Measurements from ENCODE around the gene IDUA. TPM values are rescaled to one million over a fixed set of nuclear protein-coding genes. Genes with fewer than 3 reads are reported as not detected.
A peak's percentile ranks its signal among the peaks of the same experiment; 100 is the strongest.
"Not testable (repeated sequence)": the region's sequence is repeated elsewhere in the genome, so short reads cannot be mapped to it uniquely, and the experiment has no call there.

IDUA gene
- total and polyA plus RNA-seq, 4 experiments from 2014 or later: 5.0 to 64.1 (median 38.7) TPM

- H3K9me3 Mint-ChIP-seq; H3K27me3 ChIP-seq (ENCODE audit: insufficient read depth, low read length); CTCF ChIA-PET (ENCODE audit: partially characterized antibody); H3K9me3 ChIP-seq (ENCODE audit: control insufficient read depth in 1 of 2, low read length in 2 of 2); intact Hi-C loops (cut with micrococcal nuclease); H3K27ac ChIP-seq (ENCODE audit: low read depth, low read length); H3K4me3 ChIP-seq (ENCODE audit: low read length in 2 of 2); H3K4me1 ChIP-seq (ENCODE audit: insufficient read depth, low read length); H3K36me3 ChIP-seq (ENCODE audit: insufficient read depth, low read length); H3K36me3 Mint-ChIP-seq; H3K4me1 Mint-ChIP-seq: not testable (repeated sequence)
- H3K27ac Mint-ChIP-seq: peak overlapping the region in 1 of 7 donors; percentile 81
- peaks cover 19 to 21% of the 10 kb centered on the region in 2 donors for H3K27me3 Mint-ChIP-seq
- POLR2A ChIA-PET (ENCODE audit: partially characterized antibody): interaction anchor here (0.7 kb wide), 1 partner anchor 10 kb away, joined by 3 read pairs; no protein-coding TSS in a partner anchor
- peak in 1 of 5 donors; percentile 33 for DNase-seq
- H3K4me3 Mint-ChIP-seq: peak overlapping the region in 1 of 8 donors; percentile 76
Observed at GRCh38 chr4:1046581-1047011, 59.8 kb downstream of the IDUA start.

- no peaks in the 10 kb centered on the region for H3K36me3 ChIP-seq (ENCODE audit: insufficient read depth, low read length)
- no peak overlapping the region for H3K4me3 ChIP-seq (ENCODE audit: low read length in 2 of 2)
- H3K27me3 ChIP-seq (ENCODE audit: insufficient read depth, low read length): no peaks in the 10 kb centered on the region
- peak in 1 of 5 donors; percentile 37 for DNase-seq
- no peaks in the 10 kb centered on the region for H3K4me1 ChIP-seq (ENCODE audit: insufficient read depth, low read length)
- peaks cover 19 to 22% of the 10 kb centered on the region in 2 donors for H3K27me3 Mint-ChIP-seq
- H3K9me3 Mint-ChIP-seq: peaks cover 0 to 2% (median 0%) of the 10 kb centered on the region in 8 donors
- ChIA-PET POLR2A (ENCODE audit: partially characterized antibody) (interaction anchor here (0.7 kb wide), 1 partner anchor 9 kb away, joined by 3 read pairs; no protein-coding TSS in a partner anchor), CTCF (ENCODE audit: partially characterized antibody) (no interaction called here)
- H3K27ac ChIP-seq (ENCODE audit: low read depth, low read length): no peak overlapping the region
- H3K27ac Mint-ChIP-seq: peak overlapping the region in 2 of 7 donors; percentile 43 to 81
- peaks cover 0 to 5% (median 2%) of the 10 kb centered on the region in 4 donors for H3K4me1 Mint-ChIP-seq
- intact Hi-C loops (cut with micrococcal nuclease): no loop called here
- peak overlapping the region in 1 of 8 donors; percentile 46 for H3K4me3 Mint-ChIP-seq
- peaks cover 1 to 3% of the 10 kb centered on the region in 2 donors for H3K36me3 Mint-ChIP-seq
- H3K9me3 ChIP-seq (ENCODE audit: control insufficient read depth in 1 of 2, low read length in 2 of 2): no peaks in the 10 kb centered on the region
Observed at GRCh38 chr4:1047106-1047975, 60.5 kb downstream of the IDUA start.

DNA sequence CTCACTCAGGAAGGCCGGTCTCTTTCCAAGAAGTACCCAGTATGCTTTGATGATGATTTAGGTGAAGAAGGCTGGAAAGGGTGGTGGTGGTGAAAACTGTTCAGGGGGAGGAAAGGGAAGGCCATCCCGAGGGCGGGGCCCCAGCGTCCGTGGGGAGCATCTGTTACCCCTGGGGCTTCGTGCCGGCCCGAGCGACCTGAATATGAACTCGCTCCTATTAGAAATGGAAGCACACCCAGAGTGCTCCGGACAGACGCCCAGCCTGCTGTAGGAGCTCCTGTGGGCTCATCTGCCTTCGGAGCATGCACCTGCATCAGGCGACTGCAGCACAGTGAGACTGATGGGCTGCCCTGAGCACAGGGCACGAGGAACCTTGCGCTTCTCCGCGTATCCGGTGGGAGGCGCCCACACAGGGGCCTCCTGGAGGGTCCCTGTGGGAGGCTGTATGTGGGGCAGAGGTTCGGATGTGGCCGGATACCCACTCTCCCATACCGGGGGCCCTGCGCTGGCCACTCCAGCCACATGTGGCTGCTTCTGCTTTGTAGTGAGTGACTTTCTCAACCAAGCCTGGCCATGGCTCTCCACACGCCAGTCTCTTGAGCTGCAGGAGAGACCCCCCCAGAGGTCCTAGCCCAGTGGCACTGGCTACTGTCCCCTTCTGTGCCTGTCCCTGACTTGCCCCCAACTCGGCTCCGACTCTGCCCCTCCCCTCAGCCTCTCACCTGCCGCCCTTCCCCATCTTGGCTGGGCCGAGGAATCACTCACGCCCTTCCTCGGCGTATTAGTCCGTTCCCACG, 61.3 kb downstream of the IDUA start:
- Mint-ChIP-seq H3K4me3 (peak overlapping the region in 1 of 8 donors; percentile 8), H3K27me3 (peaks cover 18 to 22% of the 10 kb centered on the region in 2 donors), H3K4me1 (peaks cover 0 to 5% (median 2%) of the 10 kb centered on the region in 4 donors), H3K27ac (peak overlapping the region in 2 of 7 donors; percentile 35 to 43), H3K36me3 (peaks cover 1 to 3% of the 10 kb centered on the region in 2 donors), H3K9me3 (peaks cover 0 to 2% (median 0%) of the 10 kb centered on the region in 8 donors)
- Histone ChIP-seq H3K4me1 (ENCODE audit: insufficient read depth, low read length) (no peaks in the 10 kb centered on the region), H3K4me3 (ENCODE audit: low read length in 2 of 2) (no peak overlapping the region), H3K27ac (ENCODE audit: low read depth, low read length) (no peak overlapping the region), H3K36me3 (ENCODE audit: insufficient read depth, low read length) (no peaks in the 10 kb centered on the region), H3K27me3 (ENCODE audit: insufficient read depth, low read length) (no peaks in the 10 kb centered on the region), H3K9me3 (ENCODE audit: control insufficient read depth in 1 of 2, low read length in 2 of 2) (no peaks in the 10 kb centered on the region)
- ChIA-PET CTCF (ENCODE audit: partially characterized antibody) (no interaction called here), POLR2A (ENCODE audit: partially characterized antibody) (no interaction called here)
- peak in 1 of 5 donors; percentile 32 for DNase-seq
- intact Hi-C loops (cut with micrococcal nuclease): no loop called here

GRCh38 chr4:1048773-1049590, 62.1 kb downstream of the IDUA start:
- H3K4me3 ChIP-seq (ENCODE audit: low read length in 2 of 2): no peak overlapping the region
- no peaks in the 10 kb centered on the region for H3K4me1 ChIP-seq (ENCODE audit: insufficient read depth, low read length)
- H3K4me1 Mint-ChIP-seq: peaks cover 0 to 5% (median 2%) of the 10 kb centered on the region in 4 donors
- intact Hi-C loops (cut with micrococcal nuclease): no loop called here
- DNase-seq: peak in 1 of 5 donors; percentile 39
- no peaks in the 10 kb centered on the region for H3K27me3 ChIP-seq (ENCODE audit: insufficient read depth, low read length)
- peaks cover 16 to 22% of the 10 kb centered on the region in 2 donors for H3K27me3 Mint-ChIP-seq
- H3K27ac ChIP-seq (ENCODE audit: low read depth, low read length): no peak overlapping the region
- peak overlapping the region in 2 of 7 donors; percentile 35 to 36 for H3K27ac Mint-ChIP-seq
- no peak overlapping the region for H3K4me3 Mint-ChIP-seq
- H3K9me3 Mint-ChIP-seq: peaks cover 0 to 2% (median 0%) of the 10 kb centered on the region in 8 donors
- H3K9me3 ChIP-seq (ENCODE audit: control insufficient read depth in 1 of 2, low read length in 2 of 2): no peaks in the 10 kb centered on the region
- H3K36me3 Mint-ChIP-seq: peaks cover 1 to 3% of the 10 kb centered on the region in 2 donors
- no peaks in the 10 kb centered on the region for H3K36me3 ChIP-seq (ENCODE audit: insufficient read depth, low read length)
- ChIA-PET POLR2A (ENCODE audit: partially characterized antibody) (no interaction called here), CTCF (ENCODE audit: partially characterized antibody) (no interaction called here)

- no peak for DNase-seq
- Histone ChIP-seq H3K4me3 (ENCODE audit: low read length in 2 of 2) (no peak overlapping the region), H3K27me3 (ENCODE audit: insufficient read depth, low read length) (no peaks in the 10 kb centered on the region), H3K27ac (ENCODE audit: low read depth, low read length) (no peak overlapping the region), H3K9me3 (ENCODE audit: control insufficient read depth in 1 of 2, low read length in 2 of 2) (no peaks in the 10 kb centered on the region), H3K4me1 (ENCODE audit: insufficient read depth, low read length) (no peaks in the 10 kb centered on the region), H3K36me3 (ENCODE audit: insufficient read depth, low read length) (no peaks in the 10 kb centered on the region)
- POLR2A ChIA-PET (ENCODE audit: partially characterized antibody): no interaction called here
- H3K4me1 Mint-ChIP-seq: peaks cover 0 to 5% (median 2%) of the 10 kb centered on the region in 4 donors
- H3K27me3 Mint-ChIP-seq: peaks cover 16 to 22% of the 10 kb centered on the region in 2 donors
- intact Hi-C loops (cut with micrococcal nuclease): no loop called here
- no peak overlapping the region for H3K27ac Mint-ChIP-seq
- CTCF ChIA-PET (ENCODE audit: partially characterized antibody): no interaction called here
- H3K9me3 Mint-ChIP-seq: peaks cover 0 to 2% (median 0%) of the 10 kb centered on the region in 8 donors
- peaks cover 1 to 3% of the 10 kb centered on the region in 2 donors for H3K36me3 Mint-ChIP-seq
- no peak overlapping the region for H3K4me3 Mint-ChIP-seq
Observed at GRCh38 chr4:1049591-1049905, 62.7 kb downstream of the IDUA start.

DNA sequence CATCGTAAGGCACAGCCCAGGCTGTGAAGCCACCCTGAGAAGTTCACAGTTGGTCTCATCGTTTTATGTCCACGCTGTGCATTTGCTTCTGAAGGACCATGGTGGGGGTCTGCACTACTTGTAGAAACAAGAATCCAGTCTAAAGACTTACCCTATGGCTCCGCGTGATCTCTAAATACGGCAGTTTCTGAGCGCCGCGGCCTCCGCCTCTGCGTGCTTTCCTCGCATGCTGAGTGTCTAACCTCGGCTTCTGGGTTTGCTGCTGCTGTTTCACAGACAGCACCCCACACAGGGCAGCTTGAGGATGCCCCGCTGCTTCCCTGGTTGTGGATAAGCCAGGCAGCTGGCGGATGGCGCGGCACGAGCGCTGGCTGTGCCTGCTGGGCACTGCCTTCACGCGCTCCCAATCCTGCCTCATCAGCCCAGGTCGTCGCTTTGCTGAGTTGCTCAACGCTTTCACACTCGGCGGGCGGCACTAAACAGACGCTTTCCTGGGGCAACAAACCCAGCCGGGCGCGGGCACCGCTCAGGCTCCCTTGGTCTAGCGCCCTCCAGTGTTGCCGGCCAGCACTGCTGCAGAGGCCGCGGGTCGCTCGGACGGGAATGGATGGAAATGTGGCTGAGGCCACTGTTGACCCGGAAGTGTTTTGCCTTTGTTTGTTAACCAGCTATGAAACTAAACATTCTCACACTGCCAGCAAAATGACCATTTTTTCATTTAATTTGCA, 63.8 kb downstream of the IDUA start:
- H3K27ac ChIP-seq (ENCODE audit: low read depth, low read length): no peak overlapping the region
- no peak overlapping the region for H3K27ac Mint-ChIP-seq
- peak in 1 of 5 donors; percentile 15 for DNase-seq
- H3K27me3 Mint-ChIP-seq: peaks cover 12 to 17% of the 10 kb centered on the region in 2 donors
- no peak overlapping the region for H3K4me3 ChIP-seq (ENCODE audit: low read length in 2 of 2)
- ChIA-PET CTCF (ENCODE audit: partially characterized antibody) (no interaction called here), POLR2A (ENCODE audit: partially characterized antibody) (no interaction called here)
- no peaks in the 10 kb centered on the region for H3K36me3 ChIP-seq (ENCODE audit: insufficient read depth, low read length)
- H3K4me1 ChIP-seq (ENCODE audit: insufficient read depth, low read length): peaks cover 5% of the 10 kb centered on the region
- H3K36me3 Mint-ChIP-seq: peaks cover 1 to 3% of the 10 kb centered on the region in 2 donors
- intact Hi-C loops (cut with micrococcal nuclease): no loop called here
- H3K4me1 Mint-ChIP-seq: peaks cover 2 to 7% (median 3%) of the 10 kb centered on the region in 4 donors
- H3K4me3 Mint-ChIP-seq: no peak overlapping the region
- no peaks in the 10 kb centered on the region for H3K9me3 ChIP-seq (ENCODE audit: control insufficient read depth in 1 of 2, low read length in 2 of 2)
- H3K27me3 ChIP-seq (ENCODE audit: insufficient read depth, low read length): no peaks in the 10 kb centered on the region
- peaks cover 0 to 2% (median 0%) of the 10 kb centered on the region in 8 donors for H3K9me3 Mint-ChIP-seq
